Measurements from ENCODE around the gene ENTREP3. TPM values are rescaled to one million over a fixed set of nuclear protein-coding genes. Genes with fewer than 3 reads are reported as not detected.
"Not testable (repeated sequence)": the region's sequence is repeated elsewhere in the genome, so short reads cannot be mapped to it uniquely, and the experiment has no call there.

The ENTREP3 gene
- total RNA-seq, 1 donor from 2014 or later = 37.6 TPM

DNA sequence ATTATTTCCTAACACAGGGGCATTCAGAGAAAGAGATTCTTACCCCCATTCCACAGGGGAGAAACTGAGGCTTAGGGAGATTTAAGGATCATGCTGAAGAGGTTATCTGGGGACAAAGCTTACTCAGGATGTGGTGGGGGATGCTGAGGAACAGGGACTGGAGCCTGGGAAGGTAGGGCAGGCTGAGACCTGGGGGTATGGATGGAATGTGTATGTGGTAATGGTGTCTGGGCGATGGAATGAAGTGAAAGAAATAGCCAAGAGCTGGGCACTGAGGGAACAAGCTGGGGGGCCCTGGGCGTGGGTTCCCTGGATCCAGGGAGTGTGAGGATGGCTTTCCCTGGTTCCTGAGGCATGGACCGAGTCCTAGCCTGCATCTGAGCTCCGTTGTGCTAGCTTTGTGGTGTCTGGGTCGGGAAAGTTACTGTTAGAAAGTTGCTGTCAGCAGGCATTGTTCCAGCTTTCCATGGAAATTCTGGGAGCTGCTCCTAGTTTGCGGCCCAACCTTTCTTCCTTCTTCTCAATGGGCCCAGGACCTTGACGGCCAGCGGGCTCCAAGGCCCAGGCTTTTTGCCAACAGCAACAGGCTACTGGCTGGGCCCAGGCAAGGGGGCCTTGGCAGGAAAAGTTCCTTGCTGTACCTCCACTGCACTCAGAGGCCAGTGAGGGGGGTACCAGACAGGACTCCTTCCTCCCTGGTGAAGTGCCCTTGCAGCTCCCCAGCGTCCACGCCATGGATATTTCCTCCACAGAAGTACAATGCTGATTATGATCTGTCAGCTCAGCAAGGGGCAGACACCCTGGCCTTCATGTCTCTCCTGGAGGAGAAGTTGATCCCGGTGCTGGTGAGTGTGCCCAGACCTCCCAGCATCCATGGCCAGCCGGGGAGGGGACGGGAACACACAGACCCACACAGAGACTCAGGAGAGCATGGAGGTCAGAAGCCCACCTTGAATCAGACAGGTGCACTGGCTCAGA lies 23.0 kb downstream of the ENTREP3 start:
- H3K27me3 Mint-ChIP-seq (ENCODE audit: unreplicated experiment); H3K4me3 Mint-ChIP-seq (ENCODE audit: unreplicated experiment); H3K9me3 Mint-ChIP-seq (ENCODE audit: unreplicated experiment); DNase-seq (ENCODE audit: extremely low spot score, unreplicated experiment): not testable (repeated sequence)
- H3K4me1 Mint-ChIP-seq (ENCODE audit: unreplicated experiment) = peaks cover 19% of the 10 kb centered on the region
- H3K27ac Mint-ChIP-seq (ENCODE audit: unreplicated experiment) = peak overlapping the region; percentile 66
- H3K36me3 Mint-ChIP-seq (ENCODE audit: unreplicated experiment) = peaks cover 12% of the 10 kb centered on the region

DNA sequence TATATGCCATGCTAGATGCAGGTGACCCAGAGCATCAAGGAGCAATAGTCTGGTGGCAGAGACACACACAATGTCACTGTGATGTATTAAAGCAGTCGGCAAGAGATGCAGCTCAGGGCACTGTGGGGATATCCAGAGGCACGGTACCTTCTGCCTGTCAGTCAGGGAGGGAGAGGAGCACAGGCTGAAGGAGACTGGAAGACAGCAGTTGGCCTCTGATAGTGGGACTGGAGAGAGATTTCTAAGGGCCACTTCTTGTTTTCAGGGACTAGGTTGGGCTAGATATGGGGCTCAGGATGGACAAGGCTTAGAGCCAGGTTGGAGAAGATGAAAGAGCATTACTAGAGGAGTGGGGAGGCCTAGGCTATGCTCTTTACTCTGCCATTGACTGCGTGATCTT lies 24.0 kb downstream of the ENTREP3 start:
- H3K4me1 Mint-ChIP-seq (ENCODE audit: unreplicated experiment) = peaks cover 27% of the 10 kb centered on the region
- H3K9me3 Mint-ChIP-seq (ENCODE audit: unreplicated experiment); H3K36me3 Mint-ChIP-seq (ENCODE audit: unreplicated experiment); H3K4me3 Mint-ChIP-seq (ENCODE audit: unreplicated experiment); H3K27ac Mint-ChIP-seq (ENCODE audit: unreplicated experiment); DNase-seq (ENCODE audit: extremely low spot score, unreplicated experiment); H3K27me3 Mint-ChIP-seq (ENCODE audit: unreplicated experiment): not testable (repeated sequence)

DNA sequence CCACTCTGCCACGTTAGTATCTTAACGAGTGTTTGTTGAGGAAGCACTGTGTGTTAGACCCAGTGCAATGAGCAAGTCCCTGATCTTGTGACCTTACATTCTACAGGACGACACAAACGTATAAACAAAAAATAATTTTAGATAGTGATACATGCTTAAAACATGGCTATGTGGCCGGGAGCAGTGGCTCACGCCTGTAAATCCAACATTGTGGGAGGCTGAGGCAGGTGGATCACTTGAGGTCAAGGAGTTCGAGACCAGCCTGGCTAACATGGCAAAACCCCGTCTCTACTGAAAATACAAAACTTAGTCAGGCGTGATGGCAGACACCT lies 27.2 kb downstream of the ENTREP3 start:
- Mint-ChIP-seq H3K27me3 (ENCODE audit: unreplicated experiment) (no peaks in the 10 kb centered on the region), H3K27ac (ENCODE audit: unreplicated experiment) (peak overlapping the region; percentile 93), H3K9me3 (ENCODE audit: unreplicated experiment) (no peaks in the 10 kb centered on the region), H3K4me1 (ENCODE audit: unreplicated experiment) (peaks cover 48% of the 10 kb centered on the region), H3K4me3 (ENCODE audit: unreplicated experiment) (peak overlapping the region; percentile 82), H3K36me3 (ENCODE audit: unreplicated experiment) (no peaks in the 10 kb centered on the region)
- DNase-seq (ENCODE audit: extremely low spot score, unreplicated experiment) = no peak
- TF ChIP-seq, protein P1, sequence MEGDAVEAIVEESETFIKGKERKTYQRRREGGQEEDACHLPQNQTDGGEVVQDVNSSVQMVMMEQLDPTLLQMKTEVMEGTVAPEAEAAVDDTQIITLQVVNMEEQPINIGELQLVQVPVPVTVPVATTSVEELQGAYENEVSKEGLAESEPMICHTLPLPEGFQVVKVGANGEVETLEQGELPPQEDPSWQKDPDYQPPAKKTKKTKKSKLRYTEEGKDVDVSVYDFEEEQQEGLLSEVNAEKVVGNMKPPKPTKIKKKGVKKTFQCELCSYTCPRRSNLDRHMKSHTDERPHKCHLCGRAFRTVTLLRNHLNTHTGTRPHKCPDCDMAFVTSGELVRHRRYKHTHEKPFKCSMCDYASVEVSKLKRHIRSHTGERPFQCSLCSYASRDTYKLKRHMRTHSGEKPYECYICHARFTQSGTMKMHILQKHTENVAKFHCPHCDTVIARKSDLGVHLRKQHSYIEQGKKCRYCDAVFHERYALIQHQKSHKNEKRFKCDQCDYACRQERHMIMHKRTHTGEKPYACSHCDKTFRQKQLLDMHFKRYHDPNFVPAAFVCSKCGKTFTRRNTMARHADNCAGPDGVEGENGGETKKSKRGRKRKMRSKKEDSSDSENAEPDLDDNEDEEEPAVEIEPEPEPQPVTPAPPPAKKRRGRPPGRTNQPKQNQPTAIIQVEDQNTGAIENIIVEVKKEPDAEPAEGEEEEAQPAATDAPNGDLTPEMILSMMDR (IDR thresholded peaks at IDR 0.05) = no peak

DNA sequence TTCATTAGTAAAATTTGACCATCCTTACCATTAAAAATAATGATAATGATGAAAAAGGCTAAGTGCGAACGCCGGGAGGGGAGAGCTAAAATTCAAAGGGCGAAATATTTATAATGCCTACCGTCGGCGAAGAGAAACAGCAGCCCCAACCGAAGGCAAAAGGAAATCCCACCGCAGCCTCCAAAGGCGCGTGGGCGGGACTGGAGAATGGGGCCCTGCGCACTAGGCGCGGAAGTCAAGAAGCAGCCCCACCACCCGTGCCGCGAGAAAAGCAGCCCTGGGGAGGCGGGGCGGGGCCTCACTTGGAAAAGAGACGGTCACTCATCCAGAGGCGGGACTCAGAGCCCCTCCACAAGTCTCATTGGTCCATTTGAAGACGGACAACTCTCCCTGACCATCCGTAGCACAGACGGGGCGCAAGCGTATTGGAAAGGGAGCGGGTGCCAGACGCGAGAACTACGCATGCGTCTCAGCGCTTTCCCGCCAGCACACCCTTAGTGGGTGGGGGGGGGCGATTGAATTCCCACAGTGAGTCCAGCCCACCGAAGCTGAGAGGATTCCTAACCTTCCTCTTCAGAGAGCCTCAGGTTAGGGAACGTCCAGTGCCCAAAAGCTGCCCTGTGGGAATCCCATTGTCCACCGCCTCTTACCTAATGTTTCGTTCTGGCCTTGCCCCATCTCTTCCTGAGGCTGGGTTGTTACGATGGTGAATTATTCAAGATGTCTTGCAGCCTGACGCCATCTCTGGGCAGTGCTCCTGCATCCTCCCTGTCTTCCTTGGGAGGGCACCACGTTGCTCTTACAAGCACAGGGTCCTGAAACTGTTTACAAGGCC lies 27.8 kb downstream of the ENTREP3 start:
- Mint-ChIP-seq H3K4me1 (ENCODE audit: unreplicated experiment) (peaks cover 45% of the 10 kb centered on the region), H3K9me3 (ENCODE audit: unreplicated experiment) (no peaks in the 10 kb centered on the region), H3K36me3 (ENCODE audit: unreplicated experiment) (no peaks in the 10 kb centered on the region), H3K4me3 (ENCODE audit: unreplicated experiment) (peak overlapping the region; percentile 82), H3K27ac (ENCODE audit: unreplicated experiment) (peak overlapping the region; percentile 93), H3K27me3 (ENCODE audit: unreplicated experiment) (no peaks in the 10 kb centered on the region)
- DNase-seq (ENCODE audit: extremely low spot score, unreplicated experiment) = peak; percentile 99
- TF ChIP-seq, protein P1 (IDR thresholded peaks at IDR 0.05) = no peak

DNA sequence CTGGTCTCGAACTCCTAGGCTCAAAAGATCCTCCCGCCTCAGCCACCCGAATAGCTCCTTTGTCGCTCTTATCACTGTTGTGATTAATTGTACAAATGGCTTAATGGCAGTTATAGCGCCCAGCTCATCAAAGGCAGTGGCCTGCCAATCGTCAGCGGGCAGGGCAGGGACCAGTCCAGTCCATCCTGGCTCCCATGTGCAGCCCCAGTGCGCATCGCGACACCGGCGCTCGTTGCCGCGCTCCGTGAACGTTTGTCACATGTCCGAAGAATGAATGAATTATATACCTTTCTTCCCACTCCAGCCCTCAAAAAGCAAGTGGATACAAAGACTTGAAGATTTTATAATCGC lies 28.4 kb downstream of the ENTREP3 start:
- Mint-ChIP-seq H3K27me3 (ENCODE audit: unreplicated experiment) (no peaks in the 10 kb centered on the region), H3K36me3 (ENCODE audit: unreplicated experiment) (no peaks in the 10 kb centered on the region), H3K9me3 (ENCODE audit: unreplicated experiment) (no peaks in the 10 kb centered on the region), H3K4me1 (ENCODE audit: unreplicated experiment) (peaks cover 39% of the 10 kb centered on the region), H3K4me3 (ENCODE audit: unreplicated experiment) (peak overlapping the region; percentile 82), H3K27ac (ENCODE audit: unreplicated experiment) (peak overlapping the region; percentile 93)
- TF ChIP-seq, protein P1 (IDR thresholded peaks at IDR 0.05) = peak; percentile 6
- DNase-seq (ENCODE audit: extremely low spot score, unreplicated experiment) = no peak
